Stimulated activated CD4-positive, alpha-beta T cell treated with anti-CD3 and anti-CD28 coated beads, Interleukin-15, amount 100 ng/mL, for 48 hours (primary cell): Measurements from ENCODE around the gene PEX13.
A peak's percentile ranks its signal among the peaks of the same experiment; 100 is the strongest.
"Not testable (repeated sequence)": the region's sequence is repeated elsewhere in the genome, so short reads cannot be mapped to it uniquely, and the experiment has no call there.

ENCODE experiments used
- DNase-seq, 2 donors: peaks; one replicate each; pipeline ENCODE4 v3.0.0-alpha.2; 2020; ENCODE audit warnings: low read depth in 2 of 2

Gene PEX13

DNA sequence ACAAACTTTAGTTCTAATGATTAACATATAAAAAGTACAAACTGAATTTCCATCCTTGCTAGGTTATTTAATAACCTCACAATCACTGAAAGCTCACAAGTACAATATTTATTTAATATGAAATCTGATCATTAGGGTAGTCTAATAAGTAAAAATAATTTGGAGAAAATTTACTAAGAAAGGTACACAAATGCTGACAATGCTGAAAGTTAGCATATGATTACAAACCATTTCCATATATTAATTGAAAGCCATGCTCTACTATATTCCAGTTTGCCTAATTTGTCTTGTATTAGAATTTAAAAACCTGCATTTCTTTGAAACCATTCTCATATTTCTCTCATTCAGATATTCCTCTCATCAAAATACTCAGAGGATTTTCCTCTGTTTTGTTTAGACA, 8.2 kb upstream of the PEX13 start:
- no peak for DNase-seq

- no peak for DNase-seq
These were observed 5.8 kb upstream of the PEX13 start for GRCh38 chr2:61011678-61012077.

DNA sequence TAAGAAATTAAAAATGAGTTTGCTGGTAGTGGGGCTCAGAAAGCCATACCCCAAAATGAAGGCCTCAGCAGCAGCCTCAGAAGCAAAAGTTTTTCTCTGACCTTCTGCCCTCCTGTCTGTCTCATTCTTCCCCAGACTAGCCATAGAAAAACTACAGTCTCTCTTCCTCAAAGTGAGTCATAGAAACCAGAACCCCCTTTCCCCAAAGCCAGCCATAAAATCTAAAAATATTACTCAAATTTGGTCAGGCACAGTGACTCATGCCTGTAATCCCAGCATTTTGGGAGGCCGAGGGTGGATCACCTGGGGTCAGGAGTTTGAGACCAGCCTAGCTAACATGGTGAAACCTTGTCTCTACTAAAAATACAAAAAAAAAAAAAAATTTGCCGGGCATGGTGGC, 5.2 kb upstream of the PEX13 start:
- not testable (repeated sequence) for DNase-seq

DNA sequence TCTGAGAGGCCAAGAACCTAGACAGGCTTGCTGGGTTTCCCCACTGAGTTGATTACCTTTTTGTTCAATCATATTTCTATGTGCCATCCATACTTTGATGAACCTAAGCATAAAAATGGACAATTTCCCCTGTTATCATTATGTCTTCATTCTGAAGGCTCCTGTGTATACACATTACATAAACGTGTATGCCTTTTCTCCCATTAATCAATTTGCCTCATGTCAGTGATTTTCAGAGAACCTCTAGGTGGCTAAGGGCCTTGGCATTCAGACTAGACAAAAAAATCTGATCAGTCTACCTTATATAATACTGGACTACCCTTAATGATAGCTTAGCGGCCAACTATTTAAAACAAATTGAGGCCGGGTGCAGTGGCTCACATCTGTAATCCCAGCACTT, 4.1 kb upstream of the PEX13 start:
- no peak for DNase-seq

DNA sequence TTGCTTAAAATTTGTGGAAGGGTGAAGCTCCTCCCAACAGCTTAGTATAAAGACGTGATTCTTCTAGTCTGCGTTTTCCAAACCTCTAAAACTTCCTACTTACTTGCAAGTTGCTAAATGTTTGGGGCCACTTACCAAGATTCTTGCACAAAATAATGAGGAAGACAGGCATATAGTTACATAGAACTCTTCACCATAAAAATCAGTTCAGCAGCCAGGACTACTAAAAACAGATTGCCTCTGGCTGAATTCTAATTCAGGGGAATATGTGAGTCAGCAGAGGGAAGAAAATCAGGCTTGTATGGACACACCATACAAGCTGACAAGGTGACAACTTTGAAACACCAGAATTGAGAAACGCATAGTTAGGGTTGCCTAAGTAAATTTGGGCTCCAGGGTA, 2.8 kb upstream of the PEX13 start:
- DNase-seq: no peak

DNA sequence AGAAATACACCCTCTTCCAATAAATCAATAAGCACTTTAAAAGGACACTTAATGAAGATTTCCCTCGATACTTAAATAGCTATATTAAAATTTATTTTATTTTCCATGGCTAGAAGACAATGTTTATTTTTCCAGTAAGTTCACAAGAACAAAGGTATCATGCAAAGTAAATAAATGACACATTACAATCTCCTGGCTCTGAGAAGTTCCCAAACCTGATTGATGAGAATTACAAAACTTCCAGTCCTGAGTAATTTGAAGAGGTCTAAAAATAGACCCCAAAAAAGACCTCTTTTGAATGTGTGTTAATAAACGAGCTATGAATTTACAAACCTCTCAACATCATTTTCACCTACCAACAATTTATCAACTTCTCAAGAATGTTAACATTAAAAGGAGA, 1.5 kb upstream of the PEX13 start:
- no peak for DNase-seq

DNA sequence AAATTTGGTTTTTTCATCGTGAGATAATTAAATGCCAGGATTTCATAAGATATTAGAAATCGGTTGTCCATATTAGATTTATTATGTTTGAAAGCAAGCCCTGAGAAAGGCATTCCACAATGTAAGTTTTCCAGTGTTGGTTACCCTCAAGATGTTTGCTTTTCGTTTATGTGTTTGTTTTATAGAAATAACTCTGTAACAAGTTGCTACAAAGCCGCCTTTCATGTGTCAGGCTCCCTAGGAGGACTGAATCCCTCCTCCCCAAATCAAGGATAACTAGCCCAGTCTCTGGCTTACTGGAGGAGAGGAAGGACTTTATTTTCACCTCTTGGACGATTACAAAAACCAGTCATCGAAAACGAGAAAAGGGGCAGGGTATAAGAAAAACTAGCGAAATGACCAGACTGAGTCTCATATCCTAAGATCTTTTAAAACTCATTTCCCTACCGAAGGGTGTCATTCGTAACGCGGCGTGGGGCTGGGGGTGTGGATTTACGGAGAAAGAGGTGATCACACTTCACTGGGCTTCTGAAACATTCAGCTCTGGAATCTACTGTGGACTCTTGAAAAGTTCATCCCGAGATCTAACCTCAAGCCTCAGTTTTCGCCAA, 1.0 kb upstream of the PEX13 start:
- DNase-seq: peak; percentile 37 to 41

DNA sequence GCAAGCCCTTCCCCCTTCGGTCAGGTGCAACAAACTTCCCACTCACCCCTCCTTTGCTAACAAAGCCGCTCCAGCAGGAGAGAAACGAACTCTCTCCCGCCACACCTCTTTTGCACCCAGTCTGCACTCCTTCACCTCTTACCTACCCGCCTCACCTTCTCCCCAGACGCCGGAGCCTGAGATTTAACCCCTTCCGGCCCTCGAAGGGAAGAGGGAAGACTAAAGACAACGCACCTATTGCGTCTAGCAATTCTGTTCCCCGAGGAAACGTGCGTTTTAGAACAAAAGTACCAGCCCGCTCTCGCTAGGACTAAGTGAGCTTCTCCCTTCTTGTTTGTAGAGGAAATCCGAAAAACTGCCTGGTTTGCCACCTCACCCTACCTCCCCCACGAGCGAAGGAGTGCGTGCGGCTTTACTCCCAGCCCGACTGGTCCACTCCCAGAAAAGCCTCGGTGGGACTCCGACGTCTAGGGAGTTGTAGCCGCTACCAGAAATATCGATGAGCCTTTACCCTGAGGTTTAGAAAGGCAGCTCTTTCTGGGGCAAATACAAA, 441 bp upstream of the PEX13 start:
- DNase-seq: peak; percentile 62 to 65

DNA sequence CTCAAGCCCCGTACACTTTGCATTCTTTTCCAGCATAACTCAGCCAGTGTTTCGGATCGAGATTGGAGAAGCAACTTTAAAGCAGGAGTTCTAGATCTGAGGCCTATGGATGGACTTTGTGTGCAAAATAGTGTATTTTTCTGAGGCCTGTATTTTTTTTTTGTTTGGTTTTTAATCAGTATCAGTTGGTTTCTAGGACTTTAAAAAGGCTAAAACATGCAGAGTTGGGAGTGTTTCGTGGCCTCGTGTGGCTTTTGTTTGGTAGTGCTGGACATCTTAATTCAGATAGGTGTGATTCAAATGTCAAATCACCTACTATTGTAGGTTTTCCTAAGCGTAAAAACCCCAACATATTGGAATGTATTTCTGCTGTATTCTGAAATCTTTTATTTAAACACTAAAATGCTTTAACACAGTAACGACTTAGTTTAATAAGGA, 817 bp downstream of the PEX13 start:
- no peak for DNase-seq

- DNase-seq: no peak
These were observed 1.3 kb downstream of the PEX13 start for GRCh38 chr2:61018798-61019197.

GRCh38 chr2:61021228-61021660, 3.7 kb downstream of the PEX13 start:
- DNase-seq: no peak

- DNase-seq: no peak
These were observed 6.2 kb downstream of the PEX13 start for GRCh38 chr2:61023670-61024069.

GRCh38 chr2:61029533-61029932, 12.0 kb downstream of the PEX13 start:
- no peak for DNase-seq

GRCh38 chr2:61034592-61034991, 17.1 kb downstream of the PEX13 start:
- not testable (repeated sequence) for DNase-seq

DNA sequence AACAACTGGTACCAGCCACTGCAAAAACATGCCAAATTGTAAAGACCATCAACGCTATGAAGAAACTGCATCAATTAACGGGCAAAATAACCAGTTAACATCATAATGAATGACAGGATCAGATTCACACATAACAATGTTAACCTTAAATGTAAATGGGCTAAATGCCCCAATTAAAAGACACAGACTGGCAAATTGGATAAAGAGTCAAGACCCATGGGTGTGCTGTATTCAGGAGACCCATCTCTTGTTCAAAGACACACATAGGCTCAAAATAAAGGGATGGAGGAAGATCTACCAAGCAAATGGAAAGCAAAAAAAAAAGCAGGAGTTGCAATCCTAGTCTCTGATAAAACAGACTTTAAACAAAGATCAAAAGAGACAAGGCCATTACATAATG, 19.1 kb downstream of the PEX13 start:
- DNase-seq: not testable (repeated sequence)

- DNase-seq: no peak
These were observed 25.3 kb downstream of the PEX13 start for GRCh38 chr2:61042807-61043206.

- DNase-seq: no peak
These were observed 27.1 kb downstream of the PEX13 start for GRCh38 chr2:61044636-61045035.

DNA sequence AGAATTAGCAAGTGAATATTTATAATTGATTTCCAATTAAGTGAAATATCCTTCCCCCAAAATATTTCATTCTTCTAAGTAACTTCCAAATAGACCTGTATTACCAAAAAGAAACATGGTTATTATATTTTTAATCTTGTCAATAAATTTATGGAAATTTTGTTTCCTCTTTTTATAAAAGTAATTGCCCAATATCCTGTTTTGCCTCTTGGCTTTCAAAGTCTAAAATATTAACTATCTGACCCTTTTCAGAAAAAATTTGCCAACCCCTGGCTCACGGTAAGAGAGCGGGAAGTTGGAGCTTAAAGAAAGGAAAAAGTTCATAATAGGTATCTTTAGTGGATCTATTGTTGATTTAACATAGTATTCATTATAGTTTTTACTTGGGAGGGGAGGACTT, 27.7 kb downstream of the PEX13 start:
- DNase-seq: no peak

GRCh38 chr2:61045999-61046398, 28.5 kb downstream of the PEX13 start:
- no peak for DNase-seq

- no peak for DNase-seq
These were observed 38.0 kb downstream of the PEX13 start for GRCh38 chr2:61055557-61055956.

DNA sequence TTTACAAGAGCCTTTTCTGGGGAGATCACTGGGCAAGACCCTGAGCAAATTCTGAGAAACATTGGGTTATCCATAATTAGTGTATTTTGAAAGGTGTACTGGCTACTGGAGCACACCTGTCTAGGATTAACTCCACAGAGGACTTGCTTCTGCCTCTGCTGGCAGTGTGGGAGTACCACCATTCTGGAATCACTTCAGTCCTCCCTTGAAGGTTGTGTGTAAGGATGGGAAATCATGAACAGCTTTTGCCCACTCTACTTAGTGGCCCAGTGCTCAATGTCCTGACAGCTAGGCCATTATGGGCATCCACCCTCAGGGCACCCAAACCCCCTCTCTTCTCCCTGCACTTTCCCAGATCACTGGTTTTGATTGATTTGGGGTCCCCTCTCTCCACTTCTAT, 40.0 kb downstream of the PEX13 start:
- DNase-seq: no peak

DNA sequence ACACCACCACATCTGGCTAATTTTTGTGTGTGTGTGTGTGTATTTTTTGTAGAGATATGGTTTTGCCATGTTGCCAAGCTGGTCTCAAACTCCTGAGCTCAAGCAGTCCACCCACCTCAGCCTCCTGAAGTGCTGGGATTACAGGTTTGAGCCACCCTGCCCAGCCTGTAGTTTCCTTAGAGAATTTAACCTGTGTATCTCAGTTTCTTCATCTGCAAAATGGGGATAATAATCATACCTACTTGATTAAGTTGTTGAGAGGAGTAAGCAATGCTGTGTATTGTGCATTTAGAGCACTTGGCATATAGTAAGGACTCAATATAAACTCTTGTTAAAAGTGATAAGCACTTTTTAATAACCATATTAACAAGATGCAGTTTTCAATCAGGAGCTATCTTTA, 41.9 kb downstream of the PEX13 start:
- no peak for DNase-seq

GRCh38 chr2:61065714-61066709, 48.5 kb downstream of the PEX13 start, which contains the start of gene SANBR:
Gene SANBR (plus strand): TSS chr2:61065871. CDS start chr2:61070351, 4,480 bp downstream.
- DNase-seq: peak; percentile 44 to 80
